ENCODE measurements around the gene ADGRD1. TPM values are rescaled to one million over a fixed set of nuclear protein-coding genes. Genes with fewer than 3 reads are reported as not detected.

The ADGRD1 gene
- total RNA-seq, 1 donor from 2014 or later = 0.08 TPM

DNA sequence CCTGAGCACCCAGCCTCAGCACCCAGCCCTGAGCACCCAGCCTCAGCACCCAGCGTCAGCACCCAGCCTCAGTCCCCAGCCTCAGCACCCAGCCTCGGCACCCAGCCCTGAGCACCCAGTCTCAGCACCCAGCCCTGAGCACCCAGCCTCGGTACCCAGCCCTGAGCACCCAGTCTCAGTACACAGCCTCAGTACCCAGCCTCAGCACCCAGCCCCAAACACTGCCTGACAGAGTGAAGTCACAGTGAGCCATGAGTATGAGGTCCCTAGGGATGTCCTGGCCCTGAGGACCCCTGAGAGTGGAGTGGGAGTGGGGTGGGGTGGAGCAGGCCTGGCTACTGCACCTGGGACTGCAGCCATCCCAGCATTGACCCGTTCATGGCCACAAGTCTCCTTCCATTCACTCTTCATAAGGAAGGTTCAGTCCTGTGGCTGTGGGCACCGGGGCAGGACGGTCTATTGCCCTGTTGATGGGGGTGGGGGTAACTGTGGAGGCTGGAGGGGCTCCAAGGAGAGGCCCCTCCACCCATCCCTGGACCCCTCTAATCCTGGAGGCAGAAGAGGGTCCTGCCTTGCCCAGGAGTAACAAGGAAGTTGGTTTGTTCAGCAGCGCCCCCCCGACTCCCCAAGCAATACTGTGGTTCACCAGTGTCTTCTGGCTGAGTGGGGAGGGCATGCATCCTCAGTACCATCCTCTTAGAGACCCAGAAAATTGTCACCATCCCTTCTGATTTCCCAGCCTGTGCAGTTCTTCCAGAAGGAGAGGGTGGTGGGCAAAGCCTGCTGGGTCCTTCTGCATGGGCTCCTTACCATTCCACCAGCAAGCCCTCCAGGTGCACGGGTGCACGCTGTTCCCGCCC lies 140.5 kb downstream of the ADGRD1 start:
- DNase-seq (ENCODE audit: low read depth) = no peak
- Histone ChIP-seq H3K36me3 (ENCODE audit: control insufficient read depth, insufficient read depth, low read length) (no peaks in the 10 kb centered on the region), H3K27me3 (ENCODE audit: control insufficient read depth, insufficient read depth, low read length) (no peaks in the 10 kb centered on the region), H3K4me3 (ENCODE audit: low read depth, low read length) (no peak overlapping the region)
- TF ChIP-seq, protein P1, sequence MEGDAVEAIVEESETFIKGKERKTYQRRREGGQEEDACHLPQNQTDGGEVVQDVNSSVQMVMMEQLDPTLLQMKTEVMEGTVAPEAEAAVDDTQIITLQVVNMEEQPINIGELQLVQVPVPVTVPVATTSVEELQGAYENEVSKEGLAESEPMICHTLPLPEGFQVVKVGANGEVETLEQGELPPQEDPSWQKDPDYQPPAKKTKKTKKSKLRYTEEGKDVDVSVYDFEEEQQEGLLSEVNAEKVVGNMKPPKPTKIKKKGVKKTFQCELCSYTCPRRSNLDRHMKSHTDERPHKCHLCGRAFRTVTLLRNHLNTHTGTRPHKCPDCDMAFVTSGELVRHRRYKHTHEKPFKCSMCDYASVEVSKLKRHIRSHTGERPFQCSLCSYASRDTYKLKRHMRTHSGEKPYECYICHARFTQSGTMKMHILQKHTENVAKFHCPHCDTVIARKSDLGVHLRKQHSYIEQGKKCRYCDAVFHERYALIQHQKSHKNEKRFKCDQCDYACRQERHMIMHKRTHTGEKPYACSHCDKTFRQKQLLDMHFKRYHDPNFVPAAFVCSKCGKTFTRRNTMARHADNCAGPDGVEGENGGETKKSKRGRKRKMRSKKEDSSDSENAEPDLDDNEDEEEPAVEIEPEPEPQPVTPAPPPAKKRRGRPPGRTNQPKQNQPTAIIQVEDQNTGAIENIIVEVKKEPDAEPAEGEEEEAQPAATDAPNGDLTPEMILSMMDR (IDR thresholded peaks at IDR 0.05; ENCODE audit: insufficient read depth, low read length, poor library complexity, severe bottlenecking) = no peak

DNA sequence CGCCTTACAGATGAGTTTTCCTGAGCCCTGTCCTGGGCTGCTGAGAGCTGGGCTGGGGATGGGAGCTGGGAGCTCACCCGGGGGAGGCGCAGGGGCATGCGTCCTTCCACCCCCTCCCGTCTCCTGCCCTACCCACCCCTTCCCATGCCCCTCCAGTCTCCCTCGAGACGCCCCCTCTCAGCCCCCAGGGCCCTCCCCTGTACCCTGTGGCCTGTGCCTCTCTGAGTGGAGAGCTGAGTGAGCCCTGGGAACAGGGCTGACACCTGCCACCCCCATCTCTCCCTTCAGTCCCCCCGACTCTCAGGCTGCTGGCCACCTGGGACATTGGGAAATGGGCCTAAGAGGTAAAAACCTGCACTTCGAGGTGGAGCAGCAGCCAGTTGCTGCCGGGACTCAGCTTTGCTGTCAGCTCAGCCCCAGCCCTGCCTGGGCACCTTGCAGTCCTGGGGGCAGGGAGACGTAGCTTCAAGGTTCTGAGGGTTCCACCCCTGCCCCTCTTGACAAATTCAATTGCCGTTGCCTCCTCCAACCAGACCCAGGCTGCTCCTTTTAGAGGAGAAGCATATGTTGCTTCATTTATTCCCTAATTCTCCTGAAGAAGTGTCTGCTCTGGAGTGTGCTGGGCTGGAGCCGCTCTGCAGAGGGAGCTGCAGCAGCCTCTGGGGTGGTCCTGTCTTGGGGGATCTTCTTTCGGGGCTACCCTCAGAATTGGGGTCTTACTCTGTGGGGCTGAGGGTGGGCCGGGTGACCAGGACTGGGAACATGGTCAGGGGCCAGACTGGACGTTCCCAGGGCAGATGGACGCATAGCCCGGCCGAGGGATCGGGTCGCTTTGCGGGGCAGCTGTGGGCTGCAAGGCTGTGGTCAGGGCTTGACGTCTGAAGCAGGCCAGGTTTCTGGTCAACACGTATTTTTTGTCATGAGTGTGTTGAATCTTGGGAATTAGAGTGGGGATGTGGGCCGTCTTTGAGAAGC lies 141.4 kb downstream of the ADGRD1 start:
- TF ChIP-seq, protein P1 (IDR thresholded peaks at IDR 0.05; ENCODE audit: insufficient read depth, low read length, poor library complexity, severe bottlenecking) = no peak
- H3K4me3 ChIP-seq (ENCODE audit: low read depth, low read length) = no peak overlapping the region
- H3K27me3 ChIP-seq (ENCODE audit: control insufficient read depth, insufficient read depth, low read length) = no peaks in the 10 kb centered on the region
- DNase-seq (ENCODE audit: low read depth) = no peak
- H3K36me3 ChIP-seq (ENCODE audit: control insufficient read depth, insufficient read depth, low read length) = no peaks in the 10 kb centered on the region

DNA sequence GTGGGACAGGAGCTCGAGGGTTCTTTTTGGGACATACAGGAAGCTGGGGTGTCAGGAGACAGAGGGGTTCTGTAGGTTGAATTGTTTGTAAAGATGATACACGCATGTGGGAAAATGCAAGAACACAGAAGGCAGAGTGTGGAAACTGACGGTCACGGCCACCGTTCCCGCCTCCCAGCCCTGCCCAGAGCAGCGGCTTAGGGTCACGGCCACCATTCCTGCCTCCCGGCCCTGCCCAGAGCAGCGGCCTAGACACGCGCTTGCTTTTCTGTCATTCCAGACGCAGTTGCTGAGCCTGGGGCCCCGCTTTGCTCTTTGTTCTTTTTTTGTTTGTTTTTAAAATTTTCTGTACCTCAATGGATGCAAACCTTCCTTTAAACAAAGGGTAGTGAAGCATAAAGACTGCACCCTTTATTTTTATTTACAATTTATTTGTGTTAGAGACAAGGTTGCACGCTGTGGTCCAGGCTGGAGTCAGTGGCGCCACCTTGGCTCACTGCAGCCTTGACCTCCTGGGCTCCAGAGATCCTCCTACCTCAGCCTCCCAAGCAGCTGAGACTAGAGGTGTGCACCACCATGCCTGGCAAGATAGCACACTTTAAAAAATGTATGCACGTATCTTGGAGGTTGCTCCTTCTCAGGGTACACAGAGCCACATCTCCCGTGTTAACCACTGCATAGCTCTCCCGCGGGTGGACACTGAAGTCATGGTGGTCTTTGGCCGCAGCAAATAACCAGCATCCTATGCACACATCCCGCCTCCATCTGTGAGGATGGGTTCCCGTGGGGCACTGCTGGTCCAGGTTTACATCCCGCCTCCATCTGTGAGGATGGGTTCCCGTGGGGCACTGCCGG lies 142.3 kb downstream of the ADGRD1 start:
- Histone ChIP-seq H3K4me3 (ENCODE audit: low read depth, low read length) (no peak overlapping the region), H3K36me3 (ENCODE audit: control insufficient read depth, insufficient read depth, low read length) (no peaks in the 10 kb centered on the region), H3K27me3 (ENCODE audit: control insufficient read depth, insufficient read depth, low read length) (no peaks in the 10 kb centered on the region)
- TF ChIP-seq, protein P1 (IDR thresholded peaks at IDR 0.05; ENCODE audit: insufficient read depth, low read length, poor library complexity, severe bottlenecking) = no peak
- DNase-seq (ENCODE audit: low read depth) = no peak

DNA sequence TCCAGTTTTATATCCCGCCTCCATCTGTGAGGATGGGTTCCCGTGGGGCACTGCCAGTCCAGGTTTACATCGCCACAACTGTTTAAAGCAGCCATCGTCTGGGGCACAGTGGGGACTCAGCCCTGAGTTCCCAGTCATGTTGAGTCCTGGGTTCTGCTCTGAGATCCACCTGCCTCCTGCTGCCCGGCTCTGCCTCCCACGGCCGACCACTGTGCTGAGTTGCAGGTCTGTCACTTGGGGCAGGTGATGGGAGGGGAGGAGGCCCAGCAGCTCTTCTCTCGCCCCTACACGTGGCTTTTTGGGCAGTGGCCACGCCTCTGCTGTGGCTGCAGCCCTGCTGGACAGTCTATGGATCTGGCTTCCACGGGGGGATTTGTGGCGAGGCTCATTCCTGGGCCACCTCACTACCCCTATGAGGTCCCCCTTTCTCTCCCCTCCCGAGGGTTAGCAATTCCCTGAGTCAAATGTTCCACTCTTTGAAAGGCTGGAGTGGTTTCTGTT lies 143.0 kb downstream of the ADGRD1 start:
- H3K27me3 ChIP-seq (ENCODE audit: control insufficient read depth, insufficient read depth, low read length) = no peaks in the 10 kb centered on the region
- DNase-seq (ENCODE audit: low read depth) = no peak
- no peak overlapping the region for H3K4me3 ChIP-seq (ENCODE audit: low read depth, low read length)
- TF ChIP-seq, protein P1 (IDR thresholded peaks at IDR 0.05; ENCODE audit: insufficient read depth, low read length, poor library complexity, severe bottlenecking) = no peak
- H3K36me3 ChIP-seq (ENCODE audit: control insufficient read depth, insufficient read depth, low read length) = no peaks in the 10 kb centered on the region

Measured in kidney epithelial cell (primary cell).